ENCODE measurements around the gene PODXL.

Gene PODXL
- long read RNA-seq, partial matches to known transcripts, result 1 of 10 reads
- long read RNA-seq, other reads (novel, unspliced or antisense), result 5 of 10 reads

- Histone ChIP-seq H3K4me3 (replicated peaks; ENCODE audit: insufficient read depth, low read length) (peak within 1 kb of the TSS; percentile 35), H3K27me3 (ENCODE audit: insufficient read depth, poor library complexity, severe bottlenecking) (peaks cover 40% of the 10 kb centered on the region), H3K27ac (replicated peaks) (no peak within 1 kb of the TSS)
- DNase-seq (ENCODE audit: low read depth in 1 of 2, low spot score in 1 of 2), result peak; percentile 21 to 46
- TF ChIP-seq POLR2AphosphoS5 (IDR thresholded peaks at IDR 0.05; ENCODE audit: low read depth) (no peak), REST (IDR thresholded peaks at IDR 0.05; ENCODE audit: insufficient replicate concordance, low read depth) (no peak), CTCF (IDR thresholded peaks at IDR 0.05; ENCODE audit: insufficient read depth, low read length) (no peak), SPI1 (IDR thresholded peaks at IDR 0.05; ENCODE audit: borderline replicate concordance, low read depth) (no peak; the same call in 1 of the 2 replicates), GABPA (IDR thresholded peaks at IDR 0.05; ENCODE audit: low read depth) (no peak)
Observed at GRCh38 chr7:131556053-131556908, at the start of gene PODXL. Gene PODXL (minus strand): TSS chr7:131556628. CDS start chr7:131556359, 269 bp downstream.

- TF ChIP-seq SPI1 (IDR thresholded peaks at IDR 0.05; ENCODE audit: borderline replicate concordance, low read depth), result no peak
- TF ChIP-seq REST (IDR thresholded peaks at IDR 0.05; ENCODE audit: insufficient replicate concordance, low read depth), result no peak
- TF ChIP-seq GABPA (IDR thresholded peaks at IDR 0.05; ENCODE audit: low read depth), result no peak
- TF ChIP-seq POLR2AphosphoS5 (IDR thresholded peaks at IDR 0.05; ENCODE audit: low read depth), result no peak
- no peak for TF ChIP-seq CTCF (IDR thresholded peaks at IDR 0.05; ENCODE audit: insufficient read depth, low read length)
- Histone ChIP-seq H3K4me3 (replicated peaks; ENCODE audit: insufficient read depth, low read length) (no peak overlapping the region), H3K27me3 (ENCODE audit: insufficient read depth, poor library complexity, severe bottlenecking) (no peaks in the 10 kb centered on the region), H3K27ac (replicated peaks) (no peak overlapping the region)
- DNase-seq (ENCODE audit: low read depth in 1 of 2, low spot score in 1 of 2), result no peak
Observed at GRCh38 chr7:131605280-131605878, 49.0 kb upstream of the PODXL start.

- no peak for DNase-seq (ENCODE audit: low read depth in 1 of 2, low spot score in 1 of 2)
- Histone ChIP-seq H3K27me3 (ENCODE audit: insufficient read depth, poor library complexity, severe bottlenecking) (no peaks in the 10 kb centered on the region), H3K4me3 (replicated peaks; ENCODE audit: insufficient read depth, low read length) (no peak overlapping the region), H3K27ac (replicated peaks) (no peak overlapping the region)
- TF ChIP-seq POLR2AphosphoS5 (IDR thresholded peaks at IDR 0.05; ENCODE audit: low read depth), result no peak
- no peak for TF ChIP-seq SPI1 (IDR thresholded peaks at IDR 0.05; ENCODE audit: borderline replicate concordance, low read depth)
- TF ChIP-seq GABPA (IDR thresholded peaks at IDR 0.05; ENCODE audit: low read depth), result no peak
- no peak for TF ChIP-seq REST (IDR thresholded peaks at IDR 0.05; ENCODE audit: insufficient replicate concordance, low read depth)
- no peak for TF ChIP-seq CTCF (IDR thresholded peaks at IDR 0.05; ENCODE audit: insufficient read depth, low read length)
Observed at GRCh38 chr7:131604841-131605279, 48.4 kb upstream of the PODXL start.
